HepG2 (cell line): ENCODE data around the gene RALB. TPM values are rescaled to one million over a fixed set of nuclear protein-coding genes. Genes with fewer than 3 reads are reported as not detected.

Source experiments
- ARNT ChIP-seq: fragments of 450-650 bp; IDR thresholded peaks from 2 replicates; pipeline ENCODE4 v1.6.1; 2017
- DNMT1 ChIP-seq: sonication (generic); formaldehyde crosslinking; IDR thresholded peaks from 2 replicates; pipeline ENCODE4 v1.5.1; 2020; ENCODE audit warnings: mild to moderate bottlenecking, missing genetic modification reagents
- FOXA1 ChIP-seq, 2 experiments: fragments of 450-650 bp in 1 of 2; sonication (generic) in 1 of 2; formaldehyde crosslinking in 1 of 2; IDR thresholded peaks; 2 replicates each; pipeline versions ENCODE4 v1.4.0 to v1.6.1; 2016 to 2020; ENCODE audit warnings: missing genetic modification reagents in 1 of 2
- GZF1 ChIP-seq: sonication (generic); formaldehyde crosslinking; IDR thresholded peaks from 2 replicates; pipeline ENCODE4 v1.5.1; 2020; ENCODE audit warnings: mild to moderate bottlenecking, missing genetic modification reagents
- PCBP1 ChIP-seq: fragments of 200-400 bp; formaldehyde crosslinking; IDR thresholded peaks from 2 replicates; pipeline ENCODE4 v1.6.1; 2017; ENCODE audit warnings: mild to moderate bottlenecking, low read depth, low read length, borderline replicate concordance
- PRMT3 ChIP-seq: sonication (generic); formaldehyde crosslinking; IDR thresholded peaks from 2 replicates; pipeline ENCODE4 v1.8.1; 2022; ENCODE audit warnings: low read depth, mild to moderate bottlenecking, moderate library complexity, missing genetic modification reagents, borderline replicate concordance
- PRPF4 ChIP-seq: fragments of 200-400 bp; formaldehyde crosslinking; IDR thresholded peaks from 2 replicates; pipeline ENCODE4 v1.6.1; 2016; ENCODE audit warnings: low read length, low read depth; ENCODE audit not compliant: poor library complexity, severe bottlenecking
- RAD21 ChIP-seq: fragments of 450-650 bp; formaldehyde crosslinking; IDR thresholded peaks from 2 replicates; pipeline ENCODE4 v1.5.0; 2020; ENCODE audit warnings: mild to moderate bottlenecking
- RORA ChIP-seq: sonication (generic); formaldehyde crosslinking; IDR thresholded peaks from 2 replicates; pipeline ENCODE4 v1.5.0; 2020; ENCODE audit warnings: mild to moderate bottlenecking, missing genetic modification reagents, moderate library complexity
- TBX3 ChIP-seq: fragments of 450-650 bp; IDR thresholded peaks from 2 replicates; pipeline ENCODE4 v1.6.1; 2017; ENCODE audit warnings: antibody characterized with exemption, mild to moderate bottlenecking, inconsistent platforms, borderline replicate concordance
- ZFAT ChIP-seq: sonication (generic); formaldehyde crosslinking; conservative IDR thresholded peaks from 2 replicates; pipeline ENCODE4 v1.8.1; 2023; ENCODE audit warnings: missing genetic modification reagents, inconsistent platforms
- ZNF207 ChIP-seq: fragments of 450-650 bp; IDR thresholded peaks from 2 replicates; pipeline ENCODE4 v1.6.1; 2016; ENCODE audit warnings: antibody characterized with exemption, borderline replicate concordance
- ZNF30 ChIP-seq: sonication (generic); formaldehyde crosslinking; IDR thresholded peaks from 2 replicates; pipeline ENCODE4 v1.5.0; 2020; ENCODE audit warnings: mild to moderate bottlenecking, missing genetic modification reagents
- ZNF510 ChIP-seq: sonication (generic); formaldehyde crosslinking; IDR thresholded peaks from 2 replicates; pipeline ENCODE4 v1.4.0; 2020; ENCODE audit warnings: low read depth, mild to moderate bottlenecking, missing genetic modification reagents
- ZNF607 ChIP-seq: sonication (generic); formaldehyde crosslinking; IDR thresholded peaks from 2 replicates; pipeline ENCODE4 v1.5.1; 2020; ENCODE audit warnings: missing genetic modification reagents, mild to moderate bottlenecking, borderline replicate concordance
- ZNF777 ChIP-seq: sonication (generic); formaldehyde crosslinking; IDR thresholded peaks from 2 replicates; pipeline ENCODE4 v1.4.0; 2020; ENCODE audit warnings: missing genetic modification reagents
- ZNF790 ChIP-seq: sonication (generic); formaldehyde crosslinking; IDR thresholded peaks from 2 replicates; pipeline ENCODE4 v1.8.0; 2022; ENCODE audit warnings: missing genetic modification reagents, mild to moderate bottlenecking, borderline replicate concordance
- polyA plus RNA-seq, 8 experiments: library from polyadenylated mRNA; depleted of rRNA in 3 of 8; stranded (reverse) in 7 of 8; unstranded in 1 of 8; fragments of >200 nt; fragmentation: Illumina TruSeq in 4 of 8; extraction: Trizol in 4 of 8; gene quantifications; 2 replicates each; pipeline versions ENCODE4 v1.2.1 to v1.2.3, GENCODE V29; 2011 to 2016; ENCODE audit warnings: low read depth in 4 of 8, missing spikeins in 1 of 8, mixed read lengths in 1 of 8; ENCODE audit not compliant: insufficient read depth in 1 of 8
- total RNA-seq, 5 experiments: library from RNA; depleted of rRNA; stranded (reverse); fragments of >200 nt; fragmentation: Illumina TruSeq; extraction: Trizol; gene quantifications; 2 replicates each; pipeline ENCODE4 v1.2.3, GENCODE V29; 2016; ENCODE audit warnings: low read depth in 1 of 5
- TF ChIP-seq, protein P1 (sequence below): sonication (generic); formaldehyde crosslinking; IDR thresholded peaks from 2 replicates; pipeline ENCODE4 v1.8.0; 2022; ENCODE audit warnings: missing genetic modification reagents, mild to moderate bottlenecking, borderline replicate concordance
- TF ChIP-seq, protein P2 (sequence below): sonication (generic); formaldehyde crosslinking; IDR thresholded peaks from 2 replicates; pipeline ENCODE4 v1.4.0; 2020; ENCODE audit warnings: low read depth, mild to moderate bottlenecking, missing genetic modification reagents
- TF ChIP-seq, protein P3 (sequence below), 2 experiments: sonication (generic) in 1 of 2; formaldehyde crosslinking in 1 of 2; IDR thresholded peaks; 2 replicates each; pipeline versions ENCODE4 v1.4.0 to v1.6.1; 2016 to 2020; ENCODE audit warnings: borderline replicate concordance in 1 of 2, low read depth in 1 of 2, mild to moderate bottlenecking in 1 of 2, missing genetic modification reagents in 1 of 2
- TF ChIP-seq, protein P4 (sequence below): sonication (generic); formaldehyde crosslinking; IDR thresholded peaks from 2 replicates; pipeline ENCODE4 v1.9.0; 2021; ENCODE audit warnings: missing genetic modification reagents, mild to moderate bottlenecking, borderline replicate concordance

Gene RALB
- total and polyA plus RNA-seq, 2 of the 13 experiments (the other 11 are each of a cell fraction or from before 2014, with no cell fraction given), result 37.8 to 43.2 TPM

DNA sequence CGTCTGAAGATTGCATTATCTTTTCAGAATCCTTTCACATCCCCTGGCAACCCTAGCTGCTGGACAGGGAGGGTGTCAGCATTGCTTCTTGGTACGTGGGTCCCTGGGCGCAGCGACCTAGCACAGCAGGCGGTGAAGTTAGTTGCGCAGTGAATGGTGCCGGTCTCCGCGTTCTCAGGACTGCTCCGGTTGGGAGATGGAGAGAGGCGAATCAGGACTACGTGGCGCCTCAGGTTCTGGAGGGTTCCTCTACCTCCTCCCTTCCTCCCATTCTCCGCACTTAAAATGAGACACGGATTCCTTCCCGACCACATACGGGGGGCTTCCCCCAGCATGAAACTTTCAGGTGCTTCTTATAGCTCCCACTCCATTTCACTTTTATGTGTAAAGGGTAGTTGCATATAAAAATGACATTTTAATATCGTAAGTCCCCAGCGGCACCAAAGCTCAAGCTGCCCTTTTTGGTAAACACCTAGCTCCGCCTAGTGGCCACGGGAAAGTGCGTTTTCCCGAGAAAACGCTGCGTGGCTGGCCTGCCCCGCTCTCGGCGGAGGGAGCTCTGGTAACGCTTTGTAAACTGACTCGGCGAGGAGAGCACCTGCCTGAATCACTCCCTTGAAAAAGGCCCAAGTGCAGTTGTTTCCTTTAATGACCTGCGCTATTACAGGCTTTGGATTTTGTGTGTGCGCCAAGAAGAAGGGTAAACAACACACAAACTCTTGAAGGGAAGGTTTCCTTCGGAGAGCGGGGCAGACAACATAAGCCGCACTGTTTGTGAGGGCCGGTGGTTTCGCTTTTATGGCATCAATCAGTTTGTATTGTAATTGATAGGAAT is 60.4 kb downstream of the RALB start (continued):
- TF ChIP-seq ZNF207 (no peak), PRMT3 (CRISPR knock-in tag) (peak; percentile 50; the same call in 1 of the 2 replicates), RAD21 (CRISPR knock-in tag) (peak; percentile 91), RORA (CRISPR knock-in tag) (no peak), ZNF510 (peak; percentile 73; the same call in 1 of the 2 replicates), DNMT1 (0 out of 2 replicates have a peak, but pooled peaks have one; percentile 16), PCBP1 (no peak), ZNF30 (no peak), PRPF4 (no peak), ZNF777 (CRISPR knock-in tag) (no peak), ZNF607 (CRISPR knock-in tag) (no peak), ZNF790 (CRISPR knock-in tag) (no peak), ARNT (no peak), GZF1 (CRISPR knock-in tag) (no peak), ZFAT (no peak), TBX3 (no peak), FOXA1 (IDR thresholded peaks at IDR 0.05) (no peak), FOXA1 (CRISPR knock-in tag; IDR thresholded peaks at IDR 0.05) (peak; percentile 82)
- TF ChIP-seq, protein P1, sequence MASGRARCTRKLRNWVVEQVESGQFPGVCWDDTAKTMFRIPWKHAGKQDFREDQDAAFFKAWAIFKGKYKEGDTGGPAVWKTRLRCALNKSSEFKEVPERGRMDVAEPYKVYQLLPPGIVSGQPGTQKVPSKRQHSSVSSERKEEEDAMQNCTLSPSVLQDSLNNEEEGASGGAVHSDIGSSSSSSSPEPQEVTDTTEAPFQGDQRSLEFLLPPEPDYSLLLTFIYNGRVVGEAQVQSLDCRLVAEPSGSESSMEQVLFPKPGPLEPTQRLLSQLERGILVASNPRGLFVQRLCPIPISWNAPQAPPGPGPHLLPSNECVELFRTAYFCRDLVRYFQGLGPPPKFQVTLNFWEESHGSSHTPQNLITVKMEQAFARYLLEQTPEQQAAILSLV (CRISPR knock-in tag), result 0 out of 2 replicates have a peak, but pooled peaks have one; percentile 13
- TF ChIP-seq, protein P2, sequence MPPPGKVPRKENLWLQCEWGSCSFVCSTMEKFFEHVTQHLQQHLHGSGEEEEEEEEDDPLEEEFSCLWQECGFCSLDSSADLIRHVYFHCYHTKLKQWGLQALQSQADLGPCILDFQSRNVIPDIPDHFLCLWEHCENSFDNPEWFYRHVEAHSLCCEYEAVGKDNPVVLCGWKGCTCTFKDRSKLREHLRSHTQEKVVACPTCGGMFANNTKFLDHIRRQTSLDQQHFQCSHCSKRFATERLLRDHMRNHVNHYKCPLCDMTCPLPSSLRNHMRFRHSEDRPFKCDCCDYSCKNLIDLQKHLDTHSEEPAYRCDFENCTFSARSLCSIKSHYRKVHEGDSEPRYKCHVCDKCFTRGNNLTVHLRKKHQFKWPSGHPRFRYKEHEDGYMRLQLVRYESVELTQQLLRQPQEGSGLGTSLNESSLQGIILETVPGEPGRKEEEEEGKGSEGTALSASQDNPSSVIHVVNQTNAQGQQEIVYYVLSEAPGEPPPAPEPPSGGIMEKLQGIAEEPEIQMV (CRISPR knock-in tag), result no peak
- TF ChIP-seq, protein P3, sequence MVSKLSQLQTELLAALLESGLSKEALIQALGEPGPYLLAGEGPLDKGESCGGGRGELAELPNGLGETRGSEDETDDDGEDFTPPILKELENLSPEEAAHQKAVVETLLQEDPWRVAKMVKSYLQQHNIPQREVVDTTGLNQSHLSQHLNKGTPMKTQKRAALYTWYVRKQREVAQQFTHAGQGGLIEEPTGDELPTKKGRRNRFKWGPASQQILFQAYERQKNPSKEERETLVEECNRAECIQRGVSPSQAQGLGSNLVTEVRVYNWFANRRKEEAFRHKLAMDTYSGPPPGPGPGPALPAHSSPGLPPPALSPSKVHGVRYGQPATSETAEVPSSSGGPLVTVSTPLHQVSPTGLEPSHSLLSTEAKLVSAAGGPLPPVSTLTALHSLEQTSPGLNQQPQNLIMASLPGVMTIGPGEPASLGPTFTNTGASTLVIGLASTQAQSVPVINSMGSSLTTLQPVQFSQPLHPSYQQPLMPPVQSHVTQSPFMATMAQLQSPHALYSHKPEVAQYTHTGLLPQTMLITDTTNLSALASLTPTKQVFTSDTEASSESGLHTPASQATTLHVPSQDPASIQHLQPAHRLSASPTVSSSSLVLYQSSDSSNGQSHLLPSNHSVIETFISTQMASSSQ (IDR thresholded peaks at IDR 0.05; ENCODE audit: low read depth), result no peak
- TF ChIP-seq, protein P3 (CRISPR knock-in tag; IDR thresholded peaks at IDR 0.05; ENCODE audit: borderline replicate concordance), result no peak
- TF ChIP-seq, protein P4, sequence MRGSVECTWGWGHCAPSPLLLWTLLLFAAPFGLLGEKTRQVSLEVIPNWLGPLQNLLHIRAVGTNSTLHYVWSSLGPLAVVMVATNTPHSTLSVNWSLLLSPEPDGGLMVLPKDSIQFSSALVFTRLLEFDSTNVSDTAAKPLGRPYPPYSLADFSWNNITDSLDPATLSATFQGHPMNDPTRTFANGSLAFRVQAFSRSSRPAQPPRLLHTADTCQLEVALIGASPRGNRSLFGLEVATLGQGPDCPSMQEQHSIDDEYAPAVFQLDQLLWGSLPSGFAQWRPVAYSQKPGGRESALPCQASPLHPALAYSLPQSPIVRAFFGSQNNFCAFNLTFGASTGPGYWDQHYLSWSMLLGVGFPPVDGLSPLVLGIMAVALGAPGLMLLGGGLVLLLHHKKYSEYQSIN (CRISPR knock-in tag), result no peak
